HFF-Myc (cell line): Measurements from ENCODE around the gene MID1.

Source experiments
- DNase-seq: peaks from one replicate; pipeline ENCODE4 v3.0.0-alpha.2; 2011; ENCODE audit warnings: low read depth; ENCODE audit errors: extremely low read depth
- H3K4me3 ChIP-seq: replicated peaks from 2 replicates; pipeline ENCODE4 v1.5.1; 2011; ENCODE audit warnings: low read depth, mild to moderate bottlenecking, control low read depth, low read length
- CTCF ChIP-seq: IDR thresholded peaks from 2 replicates; pipeline ENCODE4 v1.5.1; 2012; ENCODE audit warnings: mild to moderate bottlenecking, low read depth, low read length, control low read depth; ENCODE audit errors: missing control alignments

Gene MID1

GRCh38 chrX:10495677-10496076, 124.7 kb downstream of the MID1 start:
- no peak for DNase-seq
- no peak for TF ChIP-seq CTCF
- H3K4me3 ChIP-seq, result no peak overlapping the region

- DNase-seq, result no peak
- no peak overlapping the region for H3K4me3 ChIP-seq
- no peak for TF ChIP-seq CTCF
Measured at GRCh38 chrX:10492250-10492649, 128.1 kb downstream of the MID1 start.

GRCh38 chrX:10486373-10486772, 134.0 kb downstream of the MID1 start:
- no peak for DNase-seq
- TF ChIP-seq CTCF, result no peak
- H3K4me3 ChIP-seq, result no peak overlapping the region

- TF ChIP-seq CTCF, result no peak
- DNase-seq, result no peak
- H3K4me3 ChIP-seq, result no peak overlapping the region
Measured at GRCh38 chrX:10485326-10485725, 135.1 kb downstream of the MID1 start.

- DNase-seq, result no peak
- no peak for TF ChIP-seq CTCF
Measured at GRCh38 chrX:10484683-10485247, 135.6 kb downstream of the MID1 start.

GRCh38 chrX:10483191-10483831, 137.1 kb downstream of the MID1 start:
- H3K4me3 ChIP-seq, result no peak overlapping the region
- TF ChIP-seq CTCF, result no peak
- no peak for DNase-seq

More at GRCh38 chrX:10484683-10485247, 135.6 kb downstream of the MID1 start:
- H3K4me3 ChIP-seq, result no peak overlapping the region
